GM21723 (cell line): ENCODE measurements around the gene KLF6.

ENCODE experiments used
- ATAC-seq: cut with Tn5 transposase; IDR thresholded peaks from one replicate; pipeline ENCODE4 v1.9.1; 2021; ENCODE audit warnings: mild to moderate bottlenecking, moderate library complexity; ENCODE audit not compliant: unreplicated experiment

The KLF6 gene

DNA sequence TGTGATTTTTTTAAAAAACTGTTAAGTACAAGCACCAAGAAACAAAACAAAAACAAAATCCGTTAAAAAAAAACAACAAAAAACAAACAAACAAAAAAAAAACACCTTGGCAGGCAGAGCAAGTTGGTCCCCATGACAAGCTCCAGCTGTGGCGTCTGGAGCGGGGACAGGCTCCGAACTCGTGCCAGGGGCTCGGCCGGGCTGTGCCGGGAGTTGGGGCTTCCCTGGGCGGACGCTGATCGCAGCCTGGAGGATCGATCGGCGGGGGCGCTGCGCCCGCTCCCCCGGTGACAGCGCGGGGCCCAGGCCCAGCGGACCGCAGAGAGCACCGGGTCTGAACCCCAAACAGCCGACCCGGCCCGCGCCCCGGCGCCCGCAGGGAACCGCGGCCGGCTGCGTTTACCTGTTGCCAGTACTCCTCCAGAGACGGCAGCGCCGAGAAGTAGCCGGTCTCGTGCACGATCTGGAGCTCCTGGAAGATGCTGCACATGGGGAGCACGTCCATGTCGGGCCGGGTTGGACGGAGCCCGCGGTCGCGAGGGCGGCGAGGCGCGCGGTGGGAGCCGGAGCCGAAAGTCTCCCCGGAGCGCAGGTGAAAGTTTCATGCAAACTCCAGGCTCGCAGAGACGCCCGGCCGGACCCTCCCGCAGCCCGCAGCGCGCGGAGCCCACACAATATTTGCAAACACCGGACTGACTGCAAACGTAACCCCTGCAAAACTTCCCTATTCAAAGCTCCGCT is at the start of gene KLF6:
Gene KLF6 (minus strand): TSS at position 700 of the 741 bp plus-strand sequence. CDS start 195 bp downstream, at position 505.
- peak; percentile 0 for ATAC-seq

DNA sequence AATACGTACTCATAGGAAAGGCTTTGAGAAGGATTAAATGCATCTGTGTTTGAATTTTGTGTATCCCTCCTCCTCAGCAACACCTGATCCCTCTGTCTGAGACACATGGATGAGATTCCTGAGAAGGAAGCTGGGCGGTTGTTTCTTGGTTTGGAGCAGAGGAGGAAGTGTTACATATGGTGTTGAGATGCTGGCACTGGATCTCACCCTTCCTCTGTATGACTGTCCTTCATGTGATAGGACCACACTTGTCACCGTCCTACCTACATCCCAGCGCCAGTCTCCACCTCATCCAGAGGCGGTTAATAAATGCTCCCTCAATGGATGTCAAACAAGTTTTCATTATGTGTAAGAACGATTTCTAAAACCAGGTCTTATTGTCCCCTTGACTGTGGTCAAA is 49.4 kb upstream of the KLF6 start:
- no peak for ATAC-seq

DNA sequence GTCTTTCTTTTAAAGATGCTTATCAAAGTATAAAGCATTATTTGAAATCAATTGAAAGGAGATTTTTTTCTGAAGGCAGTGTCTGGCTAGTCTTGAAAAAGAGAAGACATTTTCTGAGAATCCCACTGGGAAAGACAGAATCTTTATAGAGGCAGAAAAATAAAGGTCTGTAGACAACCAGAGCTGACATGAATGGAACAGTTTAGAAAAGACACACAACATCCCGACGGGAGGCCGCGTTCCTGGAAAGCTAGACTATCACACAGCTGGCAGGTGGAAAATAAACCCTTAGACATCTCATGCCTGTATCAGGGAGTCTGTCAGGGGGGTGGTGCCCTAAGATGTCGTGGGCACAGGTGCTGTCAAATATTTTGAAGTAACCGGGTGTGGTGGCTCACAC is 48.0 kb upstream of the KLF6 start:
- no peak for ATAC-seq

DNA sequence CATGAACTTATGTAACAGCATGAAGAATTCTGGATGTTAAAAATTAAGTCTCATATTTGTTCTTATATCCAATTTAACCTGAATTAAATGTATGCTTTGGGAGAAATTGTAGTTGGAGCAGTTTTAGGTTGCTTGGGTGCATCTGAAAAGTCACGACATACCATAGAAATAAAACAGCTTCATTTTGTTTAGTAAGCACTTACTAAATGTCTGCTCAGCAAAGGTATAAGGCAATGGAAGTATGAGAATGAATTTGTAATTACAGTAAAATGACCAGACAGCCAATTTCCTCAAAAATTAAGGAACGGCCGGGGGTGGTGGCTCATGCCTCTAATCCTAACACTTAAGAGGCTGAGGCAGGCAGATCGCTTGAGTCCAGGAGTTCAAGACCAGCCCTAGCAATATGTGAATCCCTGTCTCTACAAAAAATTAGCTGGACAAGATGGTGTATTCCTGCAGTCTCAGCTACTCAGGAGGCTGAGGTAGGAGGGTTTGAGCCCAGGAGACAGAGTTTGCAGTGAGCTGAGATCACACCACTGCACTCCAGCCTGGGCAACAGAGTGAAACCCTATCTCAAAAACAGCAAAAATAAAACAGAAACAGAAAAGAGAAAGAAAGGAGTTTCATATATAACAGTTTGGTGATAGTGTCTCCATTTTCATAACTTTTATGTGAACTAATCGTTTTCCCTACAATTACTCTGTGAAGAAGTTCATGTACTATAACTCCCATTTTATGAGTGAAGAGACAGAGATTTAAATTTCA is 47.2 kb upstream of the KLF6 start:
- ATAC-seq = peak; percentile 41

DNA sequence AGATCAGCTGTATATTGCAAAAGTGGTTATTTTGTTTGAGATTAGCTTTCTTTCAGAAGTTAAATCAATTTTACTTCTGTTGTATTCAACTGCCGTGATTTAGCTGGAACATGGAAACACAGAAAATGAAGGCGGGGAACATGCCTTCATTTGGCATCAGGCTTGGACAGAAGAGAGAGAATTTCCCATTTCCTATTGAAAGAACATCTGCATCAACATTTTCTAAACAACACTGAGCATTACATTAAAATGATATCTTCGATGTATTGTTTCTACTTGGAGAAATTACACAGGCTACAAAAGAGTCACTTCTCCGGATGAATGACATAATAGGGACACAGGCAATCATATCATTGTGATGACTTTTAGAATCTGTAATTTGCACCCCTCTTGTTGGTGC is 46.6 kb upstream of the KLF6 start:
- ATAC-seq = no peak

DNA sequence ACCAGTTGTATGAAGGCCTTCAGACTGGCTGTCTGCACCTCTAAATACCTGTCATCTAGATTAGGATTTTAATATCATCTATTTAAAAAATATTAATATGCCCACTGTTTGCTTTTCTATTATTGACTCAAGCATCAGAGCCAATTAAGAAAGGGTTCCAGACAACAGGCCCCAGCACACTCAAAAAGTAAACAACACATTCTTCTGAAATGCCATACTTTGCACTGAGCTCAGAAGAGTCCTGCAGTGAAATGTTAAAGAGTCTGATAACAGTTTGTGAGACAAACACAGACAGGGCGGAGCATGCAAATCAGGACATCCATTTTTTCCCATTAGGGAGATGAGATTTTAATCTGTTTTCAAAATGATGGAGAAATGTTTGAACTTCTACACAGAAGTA is 45.9 kb upstream of the KLF6 start:
- no peak for ATAC-seq

DNA sequence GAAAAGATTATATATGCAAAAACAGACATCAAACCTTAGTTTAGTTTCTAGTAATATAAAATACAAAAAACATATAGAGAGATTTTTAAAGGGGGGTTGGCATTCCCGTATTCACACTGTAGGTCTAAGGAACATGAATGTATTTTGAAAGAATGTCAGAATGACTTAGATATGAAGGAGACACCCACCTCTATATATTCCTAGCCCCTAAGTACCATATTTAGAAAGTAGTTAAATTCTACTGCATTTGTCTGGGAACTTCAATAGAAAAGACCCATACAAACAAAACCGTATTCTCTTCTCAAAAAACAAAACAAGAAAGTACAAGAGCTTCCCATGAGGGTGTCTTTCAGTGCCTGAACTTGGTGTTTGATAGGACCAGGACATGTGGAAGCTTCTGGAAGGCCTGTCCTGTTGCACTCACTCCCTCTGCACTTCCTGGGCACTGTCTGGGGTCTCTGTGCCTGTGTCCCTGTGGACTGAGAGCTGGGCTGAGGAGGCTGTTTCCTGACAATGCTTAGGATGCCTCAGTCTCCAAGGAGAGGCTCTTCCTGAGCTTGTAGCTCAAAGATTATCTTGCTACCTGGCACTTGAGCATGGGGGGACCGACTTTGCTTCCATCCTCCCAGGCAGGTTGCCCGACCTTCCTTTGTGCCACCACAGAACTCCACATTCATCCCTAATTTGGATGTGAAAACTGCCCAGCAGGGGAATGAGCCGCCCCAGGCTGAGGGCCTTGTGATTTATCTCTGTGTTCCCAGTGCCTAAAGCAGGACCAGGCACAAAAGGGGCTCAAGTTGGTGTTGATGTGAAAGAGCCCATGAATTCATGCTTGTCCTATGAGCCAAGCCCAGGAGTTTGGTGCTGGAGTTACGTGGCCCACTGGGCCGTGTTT is 44.4 kb upstream of the KLF6 start:
- no peak for ATAC-seq

DNA sequence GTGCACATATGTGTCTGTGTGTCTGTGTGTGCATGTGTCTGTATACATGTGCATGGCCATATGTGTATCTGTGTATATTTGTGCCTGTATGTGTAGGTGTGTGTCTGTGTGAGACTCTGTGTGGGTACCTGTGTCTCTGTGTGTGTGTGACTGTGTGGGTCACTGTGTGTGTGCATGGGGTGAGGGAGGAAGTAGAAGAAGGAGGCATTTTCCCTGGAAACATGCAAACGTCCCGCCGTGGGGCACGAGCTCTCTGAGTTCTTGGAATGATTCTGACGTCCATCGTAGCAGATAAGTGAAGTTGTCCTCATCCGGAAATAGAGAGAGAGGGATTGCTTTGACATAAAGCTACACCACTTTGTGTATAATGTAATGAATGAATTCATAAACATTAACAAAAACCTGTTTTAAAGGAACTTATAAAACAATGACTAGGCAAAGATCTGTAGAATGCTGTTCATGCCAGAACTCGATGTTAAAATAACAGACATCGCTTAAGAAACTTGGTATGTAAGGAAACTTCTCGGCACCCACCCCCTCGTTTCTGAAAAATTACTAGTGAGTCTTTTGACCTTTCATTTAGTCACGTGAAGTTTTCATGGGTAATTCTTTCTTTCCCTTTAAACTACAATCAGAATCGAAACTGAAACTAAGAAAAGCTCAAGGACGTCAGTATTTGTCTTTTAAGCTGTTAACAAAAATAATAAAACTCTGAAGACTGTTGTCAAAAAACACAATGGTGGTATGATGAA is 43.6 kb upstream of the KLF6 start:
- peak; percentile 41 for ATAC-seq

DNA sequence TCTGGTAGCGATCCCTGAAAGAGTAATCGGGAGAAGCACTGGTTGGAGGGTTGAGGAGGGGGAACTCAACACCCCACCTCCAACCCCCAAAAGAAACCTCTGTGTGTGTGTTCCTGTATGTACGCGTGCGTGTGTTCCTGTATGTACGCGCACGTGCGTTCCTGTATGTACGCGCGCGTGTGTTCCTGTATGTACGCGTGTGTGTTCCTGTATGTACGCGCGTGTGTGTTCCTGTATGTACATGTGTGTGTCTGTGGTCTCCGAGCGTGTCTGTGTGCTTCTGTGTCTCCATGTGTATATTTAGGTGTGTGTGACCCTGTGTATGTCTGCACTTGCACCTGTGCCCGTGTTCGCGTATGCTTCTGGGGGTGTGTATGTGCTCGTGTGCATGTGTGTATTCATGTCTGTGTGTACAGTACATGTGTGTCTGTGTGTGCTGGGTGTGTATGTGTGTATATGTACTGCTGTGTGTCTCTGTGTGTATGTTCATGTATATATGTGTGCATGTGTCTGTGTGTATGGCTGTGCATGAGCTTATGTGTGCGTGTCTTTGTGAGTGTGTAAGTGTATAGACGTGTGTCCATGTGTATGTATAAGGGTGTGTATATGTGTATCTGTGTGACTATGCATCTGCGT is 42.9 kb upstream of the KLF6 start:
- no peak for ATAC-seq

DNA sequence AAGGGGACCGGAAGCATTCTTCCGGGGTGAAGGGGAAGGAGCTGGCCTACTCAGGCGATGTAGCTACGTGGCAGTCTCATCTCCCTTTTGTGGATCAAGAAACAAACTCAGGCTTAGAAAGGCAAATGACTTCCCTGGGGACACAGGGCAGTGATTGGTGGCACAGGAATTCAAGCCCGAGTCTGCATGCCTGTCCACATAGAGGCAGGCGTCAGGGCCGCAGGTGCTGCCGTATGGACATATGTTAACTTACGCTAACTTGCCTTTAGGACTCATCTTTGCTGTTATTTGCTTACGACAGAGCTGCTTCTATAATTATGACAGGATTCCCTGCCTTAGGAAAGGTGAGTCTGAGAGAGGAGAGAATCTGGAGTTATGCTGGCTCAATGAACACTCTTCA is 42.3 kb upstream of the KLF6 start:
- no peak for ATAC-seq

DNA sequence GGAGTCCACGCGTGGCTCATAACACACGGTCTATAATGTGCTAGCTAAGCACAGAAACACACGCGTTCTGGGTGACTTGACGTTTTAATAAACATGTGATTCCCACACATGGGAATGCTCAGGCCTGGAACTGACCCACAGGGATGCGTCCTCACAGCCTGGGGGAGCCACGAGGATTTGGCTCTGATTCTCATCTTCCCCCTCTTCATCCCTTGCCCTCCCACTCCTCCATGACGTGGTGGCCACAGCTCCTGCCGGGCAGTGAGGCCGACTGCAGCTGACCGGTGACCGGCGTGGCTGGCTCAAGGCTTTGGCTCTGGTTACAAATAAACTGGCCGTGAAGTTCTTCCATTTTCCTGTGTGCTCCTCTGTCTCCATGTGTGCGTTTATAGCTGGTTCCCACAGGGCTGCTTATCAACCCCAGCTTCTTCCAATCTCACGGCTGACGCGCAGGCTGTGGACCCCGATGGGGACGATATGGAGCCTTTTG is 40.9 kb upstream of the KLF6 start:
- no peak for ATAC-seq

DNA sequence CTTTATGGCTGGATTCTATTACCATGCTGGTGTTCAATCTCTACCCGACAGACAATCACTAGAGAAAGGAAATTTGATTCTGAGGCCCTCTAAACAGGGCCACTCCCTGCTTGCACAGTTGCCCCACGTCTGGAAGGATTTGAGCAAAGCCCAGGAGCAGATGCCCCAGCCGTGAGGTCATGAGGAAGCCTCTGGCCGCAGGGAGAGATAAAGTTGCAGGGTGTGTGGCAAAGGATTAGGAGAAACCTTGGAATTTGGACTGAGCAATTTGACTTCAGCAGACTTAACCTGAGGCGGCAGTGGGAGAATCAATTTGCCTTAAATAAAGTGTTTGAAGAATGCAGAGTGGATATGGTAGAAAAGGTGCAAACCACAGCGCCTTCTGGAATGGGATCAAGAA is 40.2 kb upstream of the KLF6 start:
- ATAC-seq = no peak

DNA sequence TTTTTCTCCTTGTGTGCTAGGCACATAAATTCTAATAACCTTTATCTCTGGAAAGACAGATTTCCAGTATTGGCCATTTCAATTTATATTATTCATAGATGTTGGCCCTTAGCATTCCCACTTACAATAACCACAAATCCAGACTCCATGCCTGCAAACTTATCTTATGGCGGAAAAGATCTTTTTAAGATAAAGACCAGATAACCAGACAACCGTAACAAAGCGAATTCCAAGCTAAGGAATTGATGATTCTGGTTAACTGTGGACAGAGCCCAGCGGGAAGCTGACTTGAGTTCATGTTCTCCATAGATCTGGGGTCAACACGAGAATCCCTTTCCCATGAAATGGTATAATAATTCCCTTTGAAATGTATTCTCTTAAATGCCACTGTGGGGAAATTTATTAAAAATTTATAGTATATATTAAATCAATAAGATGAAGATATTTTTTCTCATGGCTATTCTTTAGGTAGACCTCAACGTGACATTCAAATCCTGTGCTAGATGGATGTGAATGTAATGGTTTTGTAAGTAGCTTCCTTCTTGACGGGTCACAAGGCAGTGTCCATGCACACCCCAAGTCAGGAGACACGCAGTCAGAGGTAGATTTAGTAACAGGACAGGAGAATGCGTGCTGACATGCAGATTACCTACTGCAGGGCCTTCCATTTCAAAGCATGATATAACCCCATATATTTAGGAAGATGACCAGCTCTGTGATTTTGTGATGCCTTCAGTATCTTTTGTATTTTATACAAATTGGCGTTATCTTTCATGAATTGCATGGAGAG is 37.7 kb upstream of the KLF6 start:
- no peak for ATAC-seq

DNA sequence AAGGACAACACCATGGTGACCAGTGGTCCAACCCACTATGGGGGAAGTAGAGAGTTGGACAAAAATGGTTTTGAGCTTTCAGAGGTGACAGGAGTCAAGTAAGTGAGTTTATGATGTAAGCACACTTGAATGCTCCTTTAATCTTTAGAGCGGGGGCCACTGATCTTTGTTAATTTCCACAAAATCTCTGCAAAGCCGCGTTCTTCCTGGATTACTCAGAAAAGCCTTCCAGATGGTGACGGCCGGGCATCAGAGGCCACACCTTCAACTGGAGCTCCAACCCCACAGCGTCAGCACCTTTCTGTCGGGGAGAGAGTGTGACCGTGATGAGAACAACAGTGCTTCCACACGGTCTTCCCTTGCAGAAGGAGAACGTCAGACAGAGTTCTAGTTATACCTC is 35.2 kb upstream of the KLF6 start:
- no peak for ATAC-seq

DNA sequence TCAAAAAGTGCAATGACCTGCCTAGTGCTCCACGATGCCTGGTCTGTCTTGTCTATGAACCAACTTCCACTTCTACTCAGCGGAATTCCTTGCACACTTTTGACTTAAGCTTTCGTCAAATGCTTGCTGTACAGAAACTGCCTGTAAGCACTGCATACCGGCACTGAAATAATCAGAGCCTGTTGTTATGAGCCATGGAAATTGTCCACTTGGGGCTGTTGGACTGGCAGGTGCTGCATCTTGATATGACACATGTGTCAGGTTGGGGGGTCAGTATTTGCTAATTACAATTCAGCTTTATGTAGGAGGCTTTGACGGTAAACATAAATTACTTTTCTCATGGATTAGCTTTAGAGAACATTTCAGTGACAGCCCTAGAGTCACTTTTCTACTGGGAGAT is 32.0 kb upstream of the KLF6 start:
- ATAC-seq = no peak

DNA sequence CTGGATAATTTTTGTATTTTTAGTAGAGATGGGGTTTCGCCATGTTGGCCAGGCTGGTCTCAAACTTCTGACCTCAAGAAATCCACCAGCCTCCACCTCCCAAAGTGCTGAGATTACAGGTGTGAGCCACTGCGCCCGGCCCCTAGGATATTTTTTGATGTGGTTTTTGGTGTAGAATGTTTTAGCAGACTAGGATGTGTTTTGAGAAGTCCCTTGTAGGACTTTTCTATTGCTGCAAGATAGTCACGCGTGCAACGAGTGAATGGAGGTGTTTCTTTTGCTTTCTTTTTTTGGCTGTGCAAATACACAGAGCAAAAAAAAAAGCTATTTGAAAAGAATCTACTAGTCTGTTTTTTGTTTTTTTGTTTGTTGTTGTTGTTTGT is 29.8 kb upstream of the KLF6 start:
- no peak for ATAC-seq

DNA sequence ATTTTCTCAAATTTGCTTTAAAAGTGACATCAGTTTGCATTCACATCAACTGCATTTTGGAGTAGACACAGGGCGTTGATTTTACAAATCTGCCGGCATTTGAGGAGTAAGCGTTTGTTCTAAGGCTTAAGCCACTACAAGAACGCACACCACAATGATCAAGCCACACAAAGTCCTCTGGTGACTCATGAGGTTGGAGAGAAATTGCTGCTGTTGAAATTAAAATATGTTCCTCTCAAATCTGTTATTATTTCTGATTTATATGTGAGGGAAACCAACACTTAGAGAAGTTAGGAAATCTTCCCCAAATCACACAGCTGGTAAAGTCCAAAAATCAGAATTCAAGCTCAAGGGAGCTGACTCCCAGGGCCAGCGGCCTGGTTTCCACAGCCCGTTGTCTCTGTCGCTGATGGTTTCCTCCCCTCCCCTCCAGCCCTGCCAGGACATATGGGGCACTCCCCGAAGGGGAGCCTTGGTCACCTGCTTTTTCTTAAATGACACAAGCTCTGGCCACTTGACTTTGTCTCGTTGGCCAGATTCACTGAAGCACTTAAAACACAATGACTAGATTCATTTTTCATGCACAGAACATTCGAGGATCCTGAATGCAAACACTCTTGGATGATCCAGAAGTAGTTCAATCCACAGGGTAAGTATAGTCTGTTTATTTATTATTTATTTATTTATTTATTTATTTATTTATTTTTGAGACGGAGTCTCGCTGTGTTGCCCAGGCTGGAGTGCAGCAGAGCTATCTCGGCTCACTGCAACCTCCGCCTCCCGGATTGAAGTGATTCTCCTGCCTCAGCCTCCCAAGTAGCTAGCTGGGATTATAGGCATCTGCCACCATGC is 29.2 kb upstream of the KLF6 start:
- no peak for ATAC-seq

DNA sequence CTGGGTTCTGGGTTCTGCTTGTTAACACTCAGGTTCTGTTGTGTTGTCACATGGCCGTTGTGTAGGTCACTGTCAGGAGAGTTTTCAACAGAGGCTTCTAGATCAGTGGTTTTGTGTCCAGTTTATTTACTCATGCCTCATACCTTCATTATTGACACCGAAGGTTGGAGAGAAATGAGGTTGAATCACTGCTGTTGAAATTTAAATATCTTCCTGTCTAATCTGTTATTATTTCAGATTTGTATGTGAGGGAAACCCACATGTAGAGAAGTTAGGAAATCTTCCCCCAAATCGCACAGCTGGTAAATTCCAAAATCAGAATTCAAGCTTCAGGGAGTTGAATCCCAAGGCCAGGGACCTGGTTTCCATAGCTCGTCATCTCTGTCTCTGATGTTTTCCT is 28.3 kb upstream of the KLF6 start:
- ATAC-seq = no peak
